Activated naive CD4-positive, alpha-beta T cell (primary cell): ENCODE measurements around the gene ARHGEF17.

Experiments
- DNase-seq, 4 experiments: peaks; one replicate each; lab custom pipeline; 2025; lab: John Stamatoyannopoulos, UW

The ARHGEF17 gene

DNA sequence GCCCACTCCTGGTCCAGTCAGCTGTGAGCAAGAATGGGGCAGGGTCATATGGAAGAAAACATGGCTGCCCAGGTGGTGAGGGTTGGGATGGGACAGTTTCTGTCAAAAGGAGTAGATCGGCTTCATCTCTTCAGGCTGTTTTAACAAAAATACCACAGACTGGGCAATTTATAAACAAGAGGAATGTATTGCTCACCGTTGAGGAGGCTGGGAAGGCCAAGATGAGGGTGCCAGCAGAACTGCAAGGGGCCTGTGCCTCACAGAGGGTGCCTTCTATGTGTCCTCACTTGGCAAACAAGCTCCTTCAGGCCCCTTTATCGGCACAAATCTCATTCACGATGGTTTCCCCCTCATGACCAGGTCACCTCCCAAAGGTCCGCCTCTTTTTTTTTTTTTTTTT lies 50.0 kb downstream of the ARHGEF17 start:
- DNase-seq: no peak

DNA sequence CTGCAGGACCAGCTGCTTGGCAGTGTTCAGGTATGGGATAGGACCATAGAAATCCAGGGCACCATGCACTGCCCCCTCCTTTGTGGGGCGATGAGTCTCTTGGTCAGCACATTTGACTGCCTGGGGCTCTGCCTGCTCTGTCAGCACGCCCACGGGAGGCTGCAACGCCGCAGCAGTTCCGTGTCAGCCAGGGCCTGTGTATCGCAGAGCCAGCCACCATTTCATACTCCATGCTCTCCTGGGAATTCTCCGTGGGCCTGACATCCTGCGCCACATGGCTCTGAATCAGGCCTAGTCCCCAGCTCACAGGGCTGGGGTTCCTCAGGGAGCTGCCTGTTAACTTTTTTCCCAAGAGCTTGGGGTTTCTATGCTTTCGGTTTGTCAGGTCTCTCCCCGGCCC lies 51.3 kb downstream of the ARHGEF17 start:
- no peak for DNase-seq

DNA sequence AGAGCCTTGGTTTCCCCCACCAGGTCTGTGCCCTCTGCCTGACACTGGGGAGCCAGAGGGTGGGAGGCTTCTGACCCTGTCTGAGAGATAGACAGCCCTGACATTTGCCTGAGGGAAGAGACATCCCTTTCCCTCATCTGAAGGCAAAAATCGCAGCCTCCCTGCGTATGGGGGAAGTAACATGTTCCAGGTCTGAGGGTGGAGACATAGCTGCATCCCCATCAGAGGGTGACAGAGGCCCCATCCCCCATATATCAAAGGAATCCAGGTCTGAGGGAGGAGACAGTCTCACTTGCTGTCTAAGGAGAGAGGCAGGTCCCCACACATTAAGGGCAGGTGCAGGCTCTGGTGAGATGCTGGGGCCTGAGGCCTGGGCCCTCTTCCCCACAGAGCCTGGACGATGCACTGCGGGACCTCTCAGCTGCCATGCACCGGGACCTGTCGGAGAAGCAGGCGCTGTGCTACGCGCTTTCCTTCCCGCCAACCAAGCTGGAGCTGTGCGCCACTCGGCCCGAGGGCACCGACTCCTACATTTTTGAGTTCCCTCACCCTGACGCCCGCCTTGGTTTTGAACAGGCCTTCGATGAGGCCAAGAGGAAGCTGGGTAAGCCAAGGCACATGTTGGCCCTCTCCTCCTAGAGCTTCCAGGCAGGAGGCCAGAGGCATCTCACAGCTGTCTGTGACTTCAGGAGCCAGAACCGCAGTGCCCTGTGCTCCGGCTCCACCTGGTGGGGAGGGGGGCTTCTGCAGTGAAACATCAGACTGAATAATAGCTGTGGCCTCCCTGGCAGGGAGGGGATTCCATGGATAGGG lies 52.1 kb downstream of the ARHGEF17 start:
- peak in 2 of 4 experiments; percentile 13 to 27 for DNase-seq

DNA sequence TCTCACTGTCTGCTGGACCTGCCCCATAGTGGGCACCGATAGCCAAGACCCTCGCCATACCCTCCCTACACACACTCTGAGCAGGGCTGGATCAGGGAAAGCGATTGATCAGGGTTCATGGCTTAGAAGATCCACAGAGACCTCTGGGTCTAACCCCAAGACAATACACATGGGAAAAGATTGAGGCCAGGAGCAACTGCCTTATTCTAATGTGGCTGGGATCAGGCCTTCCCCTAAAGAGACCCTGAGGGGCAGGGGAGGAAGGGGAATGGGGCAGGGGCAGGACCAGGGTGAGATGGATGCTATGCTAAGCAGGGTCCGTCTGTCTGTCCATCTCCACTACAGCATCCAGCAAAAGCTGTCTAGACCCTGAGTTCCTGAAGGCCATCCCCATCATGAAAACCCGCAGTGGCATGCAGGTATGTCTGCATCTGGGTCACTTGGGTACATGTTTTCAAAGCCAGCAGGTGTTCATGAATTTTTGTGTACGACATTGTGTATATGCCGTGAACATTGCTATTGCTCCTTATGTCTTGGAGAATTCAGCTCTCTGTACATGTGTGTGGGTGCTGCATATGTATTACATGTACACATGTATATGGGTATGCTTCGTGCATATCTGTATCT lies 52.8 kb downstream of the ARHGEF17 start:
- DNase-seq: no peak

DNA sequence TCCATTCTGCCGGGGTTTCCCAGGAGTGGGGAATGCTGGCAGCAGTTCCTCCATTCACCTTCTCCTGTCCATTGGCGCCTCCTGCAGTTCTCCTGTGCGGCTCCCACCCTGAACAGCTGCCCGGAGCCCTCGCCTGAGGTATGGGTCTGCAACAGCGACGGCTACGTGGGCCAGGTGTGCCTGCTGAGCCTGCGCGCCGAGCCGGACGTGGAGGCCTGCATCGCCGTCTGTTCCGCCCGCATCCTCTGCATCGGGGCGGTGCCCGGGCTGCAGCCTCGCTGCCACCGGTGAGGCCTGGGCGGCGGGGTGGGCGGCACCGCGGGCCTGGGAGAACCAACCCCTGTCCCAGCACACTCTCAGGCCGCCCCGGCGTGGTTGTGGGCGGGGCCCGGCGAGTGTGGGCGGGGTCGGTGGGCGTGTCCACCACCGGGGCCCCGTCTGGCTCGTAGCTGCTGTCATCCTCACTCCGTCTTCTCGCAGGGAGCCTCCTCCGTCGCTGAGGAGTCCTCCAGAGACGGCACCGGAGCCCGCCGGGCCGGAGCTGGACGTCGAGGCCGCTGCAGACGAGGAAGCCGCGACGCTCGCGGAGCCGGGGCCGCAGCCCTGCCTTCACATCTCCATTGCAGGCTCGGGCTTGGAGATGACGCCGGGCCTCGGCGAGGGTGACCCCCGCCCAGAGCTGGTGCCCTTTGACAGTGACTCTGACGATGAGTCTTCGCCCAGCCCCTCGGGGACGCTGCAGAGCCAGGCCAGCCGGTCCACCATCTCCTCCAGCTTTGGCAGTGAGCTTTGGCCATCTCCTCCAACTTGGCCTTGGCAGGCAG lies 54.1 kb downstream of the ARHGEF17 start:
- DNase-seq: no peak

DNA sequence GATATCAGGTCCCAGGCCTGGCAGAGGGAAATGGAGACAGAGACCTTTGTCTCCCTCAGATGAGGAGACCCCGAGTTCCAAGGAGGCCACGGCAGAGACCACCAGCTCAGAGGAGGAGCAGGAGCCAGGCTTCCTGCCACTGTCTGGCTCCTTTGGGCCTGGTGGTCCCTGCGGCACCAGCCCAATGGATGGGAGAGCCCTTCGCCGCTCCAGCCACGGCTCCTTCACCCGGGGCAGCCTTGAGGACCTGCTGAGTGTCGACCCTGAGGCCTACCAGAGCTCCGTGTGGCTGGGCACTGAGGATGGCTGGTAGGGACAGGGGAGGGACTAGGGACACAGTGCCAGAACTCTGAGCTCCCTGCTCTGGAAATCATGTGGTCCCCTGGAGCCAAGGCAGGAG lies 55.1 kb downstream of the ARHGEF17 start:
- no peak for DNase-seq

DNA sequence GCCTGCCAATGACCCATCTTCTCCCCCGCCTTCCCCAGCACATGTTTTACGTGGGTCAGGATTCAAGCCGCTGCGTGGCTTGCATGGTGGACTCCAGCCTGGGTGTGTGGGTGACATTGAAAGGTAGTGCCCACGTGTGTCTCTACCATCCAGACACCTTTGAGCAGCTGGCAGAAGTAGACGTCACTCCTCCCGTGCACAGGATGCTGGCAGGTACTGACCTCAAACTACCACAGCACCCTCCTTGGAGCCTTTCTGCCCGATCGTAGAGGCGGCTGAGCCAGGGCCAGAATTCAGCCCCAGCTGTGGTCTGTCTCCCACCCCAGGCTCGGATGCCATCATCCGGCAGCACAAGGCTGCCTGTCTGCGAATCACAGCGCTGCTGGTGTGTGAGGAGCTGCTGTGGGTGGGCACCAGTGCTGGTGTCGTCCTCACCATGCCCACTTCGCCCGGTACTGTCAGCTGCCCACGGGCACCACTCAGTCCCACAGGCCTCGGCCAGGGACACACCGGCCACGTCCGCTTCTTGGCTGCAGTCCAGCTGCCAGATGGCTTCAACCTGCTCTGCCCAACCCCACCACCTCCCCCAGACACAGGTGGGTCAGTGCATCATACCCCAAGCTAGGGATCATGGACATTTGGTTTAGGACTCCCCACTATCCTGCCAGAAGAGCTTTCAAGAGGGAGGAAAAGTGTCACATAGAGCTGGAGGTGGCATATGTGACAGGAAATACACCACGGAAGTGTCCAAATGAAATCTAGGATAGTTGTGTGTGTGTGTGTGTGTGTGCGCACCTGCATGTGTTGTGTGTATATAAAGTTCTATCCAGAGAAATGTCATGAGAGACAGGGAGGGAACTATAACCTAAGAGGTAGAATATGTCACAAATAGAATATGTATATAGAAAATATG lies 57.5 kb downstream of the ARHGEF17 start:
- no peak for DNase-seq

GRCh38 chr11:73366265-73366610 lies 58.2 kb downstream of the ARHGEF17 start:
- DNase-seq: no peak

DNA sequence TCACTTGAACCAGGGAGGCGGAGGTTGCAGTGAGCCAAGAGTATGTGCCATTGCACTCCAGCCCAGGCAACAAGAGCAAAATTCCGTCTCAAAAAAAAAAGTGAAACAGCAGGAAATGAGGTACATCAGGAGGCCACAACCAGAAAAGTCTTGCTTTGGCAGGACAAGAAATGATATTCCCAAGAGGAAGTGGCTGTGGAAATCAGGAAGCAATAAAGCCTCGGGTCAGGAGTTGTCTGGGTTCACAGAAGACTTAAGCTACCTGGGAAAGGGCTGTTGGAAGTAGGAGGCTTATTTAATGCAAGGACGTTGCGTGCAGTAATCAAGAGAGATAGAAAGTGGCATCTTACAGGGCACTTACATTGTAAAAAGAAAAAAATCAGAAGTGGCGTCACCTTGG lies 58.9 kb downstream of the ARHGEF17 start:
- DNase-seq: no peak

- no peak for DNase-seq
Measured at GRCh38 chr11:73367482-73368024, 59.5 kb downstream of the ARHGEF17 start.

DNA sequence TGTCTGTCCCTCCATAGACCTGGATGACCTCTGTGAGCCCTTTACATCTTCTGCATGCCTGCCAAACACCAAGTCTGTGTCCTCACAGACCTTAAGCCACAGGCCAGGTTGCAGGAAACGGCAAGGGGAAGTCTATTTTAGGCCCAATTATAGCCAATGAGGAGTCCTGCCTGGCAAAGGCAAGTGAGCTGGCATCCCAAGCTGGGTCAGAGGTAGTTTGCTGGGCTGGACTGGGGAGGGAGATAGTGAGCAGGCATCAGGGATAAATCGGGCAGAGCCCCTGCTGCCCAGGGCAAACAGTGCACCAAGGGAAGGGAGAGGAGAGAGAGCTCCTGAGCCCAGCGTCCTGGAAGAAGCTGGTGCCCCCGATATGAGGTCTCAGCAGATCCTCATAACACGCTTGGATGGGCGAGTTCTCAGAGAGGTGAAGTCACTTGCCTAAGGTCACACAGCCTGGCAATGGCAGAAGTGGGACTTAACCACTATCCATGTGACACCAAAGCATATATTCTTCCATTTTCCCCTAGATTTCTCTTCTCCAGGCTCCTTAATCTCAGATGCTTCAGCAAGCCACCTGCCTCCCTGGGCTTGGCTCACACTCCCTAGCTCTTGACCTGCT lies 64.4 kb downstream of the ARHGEF17 start:
- DNase-seq: no peak

DNA sequence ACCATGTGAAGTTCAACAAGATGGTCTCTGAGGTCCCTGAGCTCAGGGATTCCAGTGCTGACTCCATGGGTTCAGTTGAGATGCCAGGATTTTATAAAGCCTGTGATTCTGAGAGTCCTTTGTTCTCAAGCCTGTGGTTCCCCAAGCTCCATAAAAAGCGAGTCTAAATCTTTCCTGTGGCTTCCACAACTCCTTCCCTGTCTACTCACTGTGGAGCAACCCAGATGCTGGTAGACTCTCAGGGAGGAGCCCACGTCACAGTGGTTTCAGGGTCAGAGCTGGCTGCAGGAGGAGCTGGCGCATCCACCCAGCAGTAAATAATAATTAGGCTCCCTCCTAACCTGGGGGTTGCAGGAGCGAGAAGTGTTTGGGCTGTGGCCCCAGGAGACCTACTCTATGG lies 66.1 kb downstream of the ARHGEF17 start:
- no peak for DNase-seq

GRCh38 chr11:73375830-73376159 lies 67.7 kb downstream of the ARHGEF17 start:
- DNase-seq: no peak

DNA sequence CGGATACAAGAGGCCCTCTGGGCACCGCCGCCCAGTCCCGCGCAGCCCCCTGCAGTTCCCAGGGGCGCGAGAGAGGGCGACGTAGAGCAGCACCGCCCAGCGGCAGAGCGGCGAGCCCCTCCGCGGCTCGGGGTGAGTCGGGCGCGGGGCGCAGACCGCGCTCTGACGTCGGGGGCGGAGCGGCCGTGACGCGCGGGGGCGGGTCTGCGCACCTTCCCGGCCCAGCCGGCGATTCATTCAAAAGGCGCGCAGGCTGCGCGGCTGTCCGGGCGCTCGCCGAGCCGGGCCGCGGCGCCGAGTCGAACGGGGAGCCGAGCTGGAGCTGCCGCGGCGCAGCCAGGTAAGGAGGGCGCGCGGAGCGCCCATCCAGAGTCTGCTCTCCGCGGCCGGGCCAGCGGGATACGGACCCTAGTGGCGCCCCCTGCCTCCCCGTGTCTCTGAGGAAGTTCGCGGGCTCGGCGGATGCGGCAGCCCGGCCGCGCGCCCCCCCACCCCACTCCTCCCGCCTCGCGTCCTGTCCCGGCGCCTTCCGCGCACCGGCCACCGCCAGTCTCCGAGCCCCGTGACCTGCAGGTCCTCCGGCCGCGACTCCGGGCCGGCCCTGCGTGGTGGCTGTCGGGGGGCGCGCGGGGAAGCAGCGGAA lies 68.2 kb downstream of the ARHGEF17 start, which contains the start of gene RELT:
RELT (plus strand) TSS at position 240 of the 643 bp plus-strand sequence. CDS start 12,738 bp downstream, outside the sequence.
- DNase-seq: peak; percentile 84 to 94 (median 92)

DNA sequence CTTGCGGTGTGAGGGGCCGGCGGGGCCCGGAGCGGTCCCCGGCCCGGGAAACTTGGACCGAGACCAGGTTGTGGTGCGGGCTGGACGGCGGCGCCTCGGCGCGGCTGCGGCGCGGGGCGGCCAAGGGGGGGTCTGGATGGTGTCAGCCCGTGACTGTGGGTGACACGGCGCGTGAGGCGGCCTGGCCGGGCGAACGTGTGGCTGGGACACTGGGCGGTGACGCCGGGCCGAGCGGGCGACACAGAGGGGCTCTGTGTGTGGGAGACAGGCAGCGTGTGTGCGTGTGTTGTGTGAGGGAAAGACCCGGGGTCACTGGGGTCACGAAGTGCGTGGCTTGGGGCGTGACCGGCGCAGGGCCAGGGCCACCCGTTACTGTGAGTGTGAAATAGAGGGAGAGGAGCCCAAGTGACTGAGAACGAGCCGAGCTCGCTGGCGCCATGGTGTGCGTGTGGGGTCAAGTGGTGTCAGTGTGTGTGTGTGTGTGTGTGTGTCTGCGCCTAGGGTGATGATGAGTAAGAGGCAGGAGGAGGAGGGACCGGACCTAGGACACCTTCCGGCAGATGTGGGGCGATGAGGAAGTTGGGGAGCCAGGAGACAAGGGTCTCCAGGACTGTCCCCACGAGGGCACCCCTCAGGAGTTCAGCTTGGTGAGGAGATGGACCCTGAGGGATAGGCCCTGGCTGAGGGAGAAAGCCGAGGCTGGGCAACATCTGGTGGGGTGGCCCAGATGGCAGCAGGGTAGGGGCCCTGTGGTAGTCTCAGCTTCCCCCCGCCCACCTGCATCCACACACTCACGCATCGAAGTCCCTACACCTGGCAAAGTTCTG lies 68.9 kb downstream of the ARHGEF17 start:
- DNase-seq: peak in 3 of 4 experiments; percentile 19 to 34 (median 30)

DNA sequence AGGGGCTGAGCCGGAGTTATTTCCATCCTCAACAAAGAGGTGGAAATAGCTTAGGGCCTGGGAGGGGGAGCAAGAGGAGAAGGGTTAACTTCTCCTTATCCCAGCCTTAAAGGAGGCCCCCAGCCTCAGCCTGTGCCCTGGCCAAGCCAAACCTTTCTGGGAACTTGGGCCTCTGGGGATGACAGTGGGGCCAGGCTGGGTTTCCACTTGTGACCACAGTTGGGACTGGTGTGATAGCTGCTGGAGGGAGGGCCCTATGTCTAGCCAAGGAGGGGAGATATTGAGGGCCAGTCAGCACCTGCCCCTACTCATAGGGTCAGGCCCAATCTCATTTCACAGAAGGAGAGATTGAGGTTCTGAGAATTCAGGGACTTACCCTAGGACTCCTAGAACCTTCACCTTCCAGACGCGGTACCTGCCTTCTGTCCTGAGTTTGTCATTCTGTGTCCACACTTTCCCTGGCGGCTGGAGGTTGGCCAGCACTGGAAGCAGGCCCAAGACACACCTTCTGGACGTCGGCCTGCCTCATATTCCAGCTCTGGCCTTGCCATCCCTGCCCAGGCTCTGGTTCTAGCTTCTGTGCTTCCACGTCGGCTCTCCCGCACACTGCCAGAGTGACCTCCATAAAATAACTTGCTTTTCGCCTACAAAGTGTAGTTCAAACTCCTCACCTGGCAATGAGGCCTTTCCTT lies 71.3 kb downstream of the ARHGEF17 start:
- no peak for DNase-seq

DNA sequence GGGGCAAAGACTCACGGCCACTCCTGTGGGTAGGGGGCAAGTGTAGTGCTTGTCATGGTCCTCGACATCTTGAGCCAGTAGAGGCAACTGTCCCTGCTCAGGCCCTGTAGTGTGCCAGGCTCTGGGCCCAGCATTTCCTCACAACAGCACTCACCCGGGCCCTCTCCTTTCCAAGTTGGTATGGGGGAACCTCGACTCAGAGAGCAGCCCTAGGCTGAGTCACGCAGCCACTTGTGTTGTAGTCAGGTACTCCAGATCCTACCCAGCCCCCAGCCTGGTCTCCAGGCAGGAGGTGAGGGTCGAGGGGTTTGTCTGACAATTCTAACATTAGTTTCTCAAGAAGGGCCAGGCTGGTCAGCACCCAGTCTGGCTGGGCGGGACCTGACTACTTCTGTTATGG lies 72.3 kb downstream of the ARHGEF17 start:
- no peak for DNase-seq

- DNase-seq: no peak
Measured at GRCh38 chr11:73380897-73381410, 72.9 kb downstream of the ARHGEF17 start.

GRCh38 chr11:73381589-73381988 lies 73.5 kb downstream of the ARHGEF17 start:
- no peak for DNase-seq
